ENCODE results near the gene ZCCHC18.

- TF ChIP-seq CTCF (IDR thresholded peaks at IDR 0.05) (no peak), POLR2A (IDR thresholded peaks at IDR 0.05) (no peak)
Measured at GRCh38 chrX:104122829-104123228, 10.5 kb downstream of the ZCCHC18 start.
